HepG2 (cell line): ENCODE results near the gene NRL. TPM values are rescaled to one million over a fixed set of nuclear protein-coding genes. Genes with fewer than 3 reads are reported as not detected.

Experiments used
- BRD4 ChIP-seq: sonication (generic); formaldehyde crosslinking; IDR thresholded peaks from 2 replicates; pipeline ENCODE4 v1.4.0; 2020; ENCODE audit warnings: missing genetic modification reagents
- CHCHD3 ChIP-seq: sonication (generic); formaldehyde crosslinking; IDR thresholded peaks from 2 replicates; pipeline ENCODE4 v1.8.0; 2022; ENCODE audit warnings: mild to moderate bottlenecking, missing genetic modification reagents, moderate library complexity
- HMG20A ChIP-seq: IDR thresholded peaks from 2 replicates; pipeline ENCODE4 v1.6.1; 2016; ENCODE audit warnings: borderline replicate concordance
- MAF1 ChIP-seq: sonication (generic); formaldehyde crosslinking; IDR thresholded peaks from 2 replicates; pipeline ENCODE4 v1.5.0; 2020; ENCODE audit warnings: missing genetic modification reagents, borderline replicate concordance
- NCOA2 ChIP-seq: sonication (generic); formaldehyde crosslinking; IDR thresholded peaks from 2 replicates; pipeline ENCODE4 v1.8.0; 2022; ENCODE audit warnings: inconsistent platforms
- PHF5A ChIP-seq: IDR thresholded peaks from one replicate; pipeline ENCODE4 v1.6.1; 2018; ENCODE audit warnings: low read depth, missing genetic modification reagents; ENCODE audit not compliant: unreplicated experiment
- PLRG1 ChIP-seq: fragments of 450-650 bp; conservative IDR thresholded peaks from 2 replicates; pipeline ENCODE4 v1.6.1; 2016
- POGZ ChIP-seq: sonication (generic); formaldehyde crosslinking; IDR thresholded peaks from 2 replicates; pipeline ENCODE4 v1.4.0; 2020; ENCODE audit warnings: mild to moderate bottlenecking, missing genetic modification reagents
- SMAD1 ChIP-seq: sonication (generic); formaldehyde crosslinking; IDR thresholded peaks from 2 replicates; pipeline ENCODE4 v1.4.0; 2020; ENCODE audit warnings: missing genetic modification reagents, low read depth, mild to moderate bottlenecking, borderline replicate concordance
- THYN1 ChIP-seq: sonication (generic); formaldehyde crosslinking; IDR thresholded peaks from 2 replicates; pipeline ENCODE4 v1.8.1; 2023; ENCODE audit warnings: low read depth, mild to moderate bottlenecking, moderate library complexity, missing genetic modification reagents, borderline replicate concordance
- ZBTB21 ChIP-seq: sonication (generic); formaldehyde crosslinking; IDR thresholded peaks from 2 replicates; pipeline ENCODE4 v1.4.0; 2020; ENCODE audit warnings: missing genetic modification reagents
- ZNF124 ChIP-seq: sonication (generic); formaldehyde crosslinking; IDR thresholded peaks from 2 replicates; pipeline ENCODE4 v1.4.0; 2020; ENCODE audit warnings: missing genetic modification reagents
- ZNF224 ChIP-seq: sonication (generic); formaldehyde crosslinking; IDR thresholded peaks from 2 replicates; pipeline ENCODE4 v1.5.0; 2020; ENCODE audit warnings: mild to moderate bottlenecking, missing genetic modification reagents
- ZNF264 ChIP-seq: sonication (generic); formaldehyde crosslinking; IDR thresholded peaks from 2 replicates; pipeline ENCODE4 v1.4.0; 2020; ENCODE audit warnings: missing genetic modification reagents
- ZNF274 ChIP-seq: sonication (generic); formaldehyde crosslinking; IDR thresholded peaks from 2 replicates; pipeline ENCODE4 v1.5.1; 2020; ENCODE audit warnings: mild to moderate bottlenecking, missing genetic modification reagents
- ZNF619 ChIP-seq: sonication (generic); formaldehyde crosslinking; IDR thresholded peaks from 2 replicates; pipeline ENCODE4 v1.4.0; 2020; ENCODE audit warnings: mild to moderate bottlenecking, missing genetic modification reagents
- ZNF772 ChIP-seq: sonication (generic); formaldehyde crosslinking; IDR thresholded peaks from 2 replicates; pipeline ENCODE4 v1.5.0; 2020; ENCODE audit warnings: mild to moderate bottlenecking, missing genetic modification reagents
- ZNF883 ChIP-seq: sonication (generic); formaldehyde crosslinking; IDR thresholded peaks from 2 replicates; pipeline ENCODE4 v1.5.1; 2020; ENCODE audit warnings: mild to moderate bottlenecking, missing genetic modification reagents; ENCODE audit errors: not compliant biosample characterization
- polyA plus RNA-seq, 8 experiments: library from polyadenylated mRNA; depleted of rRNA in 3 of 8; stranded (reverse) in 7 of 8; unstranded in 1 of 8; fragments of >200 nt; fragmentation: Illumina TruSeq in 4 of 8; extraction: Trizol in 4 of 8; gene quantifications; 2 replicates each; pipeline versions ENCODE4 v1.2.1 to v1.2.3, GENCODE V29; 2011 to 2016; ENCODE audit warnings: low read depth in 4 of 8, missing spikeins in 1 of 8, mixed read lengths in 1 of 8; ENCODE audit not compliant: insufficient read depth in 1 of 8
- total RNA-seq, 5 experiments: library from RNA; depleted of rRNA; stranded (reverse); fragments of >200 nt; fragmentation: Illumina TruSeq; extraction: Trizol; gene quantifications; 2 replicates each; pipeline ENCODE4 v1.2.3, GENCODE V29; 2016; ENCODE audit warnings: low read depth in 1 of 5
- TF ChIP-seq, protein P1 (sequence below): sonication (generic); formaldehyde crosslinking; IDR thresholded peaks from 2 replicates; pipeline ENCODE4 v1.4.0; 2020; ENCODE audit warnings: mild to moderate bottlenecking, missing genetic modification reagents, borderline replicate concordance
- TF ChIP-seq, protein P2 (sequence below): sonication (generic); formaldehyde crosslinking; IDR thresholded peaks from 2 replicates; pipeline ENCODE4 v1.4.0; 2020; ENCODE audit warnings: low read depth, mild to moderate bottlenecking, missing genetic modification reagents
- TF ChIP-seq, protein P3 (sequence below): sonication (generic); formaldehyde crosslinking; IDR thresholded peaks from 2 replicates; pipeline ENCODE4 v1.4.0; 2020; ENCODE audit warnings: low read depth, missing genetic modification reagents

Gene NRL
- total and polyA plus RNA-seq, 2 of the 13 experiments (the other 11 are each of a cell fraction or from before 2014, with no cell fraction given): 2.5 to 4.7 TPM

DNA sequence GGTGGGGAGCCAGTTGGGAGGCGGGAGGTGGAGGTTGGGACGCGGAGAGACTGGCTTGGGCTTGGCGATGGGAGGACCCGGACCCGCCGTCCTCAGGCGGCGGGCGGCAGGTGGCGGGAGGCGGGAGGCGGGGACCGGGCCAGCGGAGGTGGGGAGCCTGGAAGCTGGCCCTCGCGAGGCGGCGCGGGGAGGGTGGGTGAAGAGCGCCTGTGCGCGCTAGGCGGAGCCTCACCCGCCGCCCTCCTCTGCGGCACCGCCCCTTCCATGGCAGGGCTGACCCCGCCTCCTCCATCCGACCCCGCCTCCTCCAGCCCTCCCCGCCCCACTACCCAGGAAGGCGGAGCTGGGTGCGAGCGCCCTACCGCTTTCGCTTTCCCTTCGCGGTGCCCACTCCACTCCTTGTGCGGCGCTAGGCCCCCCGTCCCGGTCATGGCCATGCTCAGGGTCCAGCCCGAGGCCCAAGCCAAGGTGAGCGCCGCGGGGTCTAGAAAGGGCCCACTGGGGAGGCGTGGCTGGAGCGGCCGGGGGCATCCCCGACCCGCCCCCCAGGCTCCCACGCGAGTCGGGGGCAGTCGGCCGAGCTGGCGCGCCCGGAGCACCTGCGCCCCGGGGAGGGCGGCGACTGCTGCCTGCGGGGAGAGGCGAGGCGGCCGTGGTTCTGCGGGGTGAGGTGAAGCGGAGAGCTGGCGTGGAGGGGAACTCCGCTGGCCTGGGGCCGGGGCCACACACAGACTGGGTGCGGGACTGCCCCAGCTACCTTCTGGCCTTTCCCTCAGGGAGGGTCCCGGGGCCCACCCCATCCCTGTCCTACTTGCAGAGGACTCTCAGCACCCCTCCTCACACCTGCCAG is 21.3 kb upstream of the NRL start, which contains the start of gene PSME1 (continued):
- TF ChIP-seq, protein P1, sequence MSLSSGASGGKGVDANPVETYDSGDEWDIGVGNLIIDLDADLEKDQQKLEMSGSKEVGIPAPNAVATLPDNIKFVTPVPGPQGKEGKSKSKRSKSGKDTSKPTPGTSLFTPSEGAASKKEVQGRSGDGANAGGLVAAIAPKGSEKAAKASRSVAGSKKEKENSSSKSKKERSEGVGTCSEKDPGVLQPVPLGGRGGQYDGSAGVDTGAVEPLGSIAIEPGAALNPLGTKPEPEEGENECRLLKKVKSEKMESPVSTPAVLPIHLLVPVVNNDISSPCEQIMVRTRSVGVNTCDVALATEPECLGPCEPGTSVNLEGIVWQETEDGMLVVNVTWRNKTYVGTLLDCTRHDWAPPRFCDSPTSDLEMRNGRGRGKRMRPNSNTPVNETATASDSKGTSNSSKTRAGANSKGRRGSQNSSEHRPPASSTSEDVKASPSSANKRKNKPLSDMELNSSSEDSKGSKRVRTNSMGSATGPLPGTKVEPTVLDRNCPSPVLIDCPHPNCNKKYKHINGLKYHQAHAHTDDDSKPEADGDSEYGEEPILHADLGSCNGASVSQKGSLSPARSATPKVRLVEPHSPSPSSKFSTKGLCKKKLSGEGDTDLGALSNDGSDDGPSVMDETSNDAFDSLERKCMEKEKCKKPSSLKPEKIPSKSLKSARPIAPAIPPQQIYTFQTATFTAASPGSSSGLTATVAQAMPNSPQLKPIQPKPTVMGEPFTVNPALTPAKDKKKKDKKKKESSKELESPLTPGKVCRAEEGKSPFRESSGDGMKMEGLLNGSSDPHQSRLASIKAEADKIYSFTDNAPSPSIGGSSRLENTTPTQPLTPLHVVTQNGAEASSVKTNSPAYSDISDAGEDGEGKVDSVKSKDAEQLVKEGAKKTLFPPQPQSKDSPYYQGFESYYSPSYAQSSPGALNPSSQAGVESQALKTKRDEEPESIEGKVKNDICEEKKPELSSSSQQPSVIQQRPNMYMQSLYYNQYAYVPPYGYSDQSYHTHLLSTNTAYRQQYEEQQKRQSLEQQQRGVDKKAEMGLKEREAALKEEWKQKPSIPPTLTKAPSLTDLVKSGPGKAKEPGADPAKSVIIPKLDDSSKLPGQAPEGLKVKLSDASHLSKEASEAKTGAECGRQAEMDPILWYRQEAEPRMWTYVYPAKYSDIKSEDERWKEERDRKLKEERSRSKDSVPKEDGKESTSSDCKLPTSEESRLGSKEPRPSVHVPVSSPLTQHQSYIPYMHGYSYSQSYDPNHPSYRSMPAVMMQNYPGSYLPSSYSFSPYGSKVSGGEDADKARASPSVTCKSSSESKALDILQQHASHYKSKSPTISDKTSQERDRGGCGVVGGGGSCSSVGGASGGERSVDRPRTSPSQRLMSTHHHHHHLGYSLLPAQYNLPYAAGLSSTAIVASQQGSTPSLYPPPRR (CRISPR knock-in tag): peak; percentile 67; the same call in 1 of the 2 replicates
- TF ChIP-seq ZNF883 (CRISPR knock-in tag) (peak; percentile 90), THYN1 (CRISPR knock-in tag) (no peak), PLRG1 (no peak), ZNF619 (peak; percentile 61), MAF1 (CRISPR knock-in tag) (peak; percentile 89), PHF5A (no peak), CHCHD3 (no peak; the same call in 1 of the 2 replicates), ZNF124 (CRISPR knock-in tag) (no peak), ZNF264 (CRISPR knock-in tag) (peak; percentile 45; the same call in 1 of the 2 replicates), ZNF274 (CRISPR knock-in tag) (peak; percentile 95), POGZ (peak; percentile 79), SMAD1 (CRISPR knock-in tag) (peak; percentile 98), BRD4 (CRISPR knock-in tag) (peak; percentile 75), NCOA2 (CRISPR knock-in tag) (peak; percentile 52), ZNF224 (CRISPR knock-in tag) (no peak), HMG20A (peak; percentile 35; the same call in 1 of the 2 replicates), ZBTB21 (no peak), ZNF772 (peak; percentile 97)
- TF ChIP-seq, protein P2, sequence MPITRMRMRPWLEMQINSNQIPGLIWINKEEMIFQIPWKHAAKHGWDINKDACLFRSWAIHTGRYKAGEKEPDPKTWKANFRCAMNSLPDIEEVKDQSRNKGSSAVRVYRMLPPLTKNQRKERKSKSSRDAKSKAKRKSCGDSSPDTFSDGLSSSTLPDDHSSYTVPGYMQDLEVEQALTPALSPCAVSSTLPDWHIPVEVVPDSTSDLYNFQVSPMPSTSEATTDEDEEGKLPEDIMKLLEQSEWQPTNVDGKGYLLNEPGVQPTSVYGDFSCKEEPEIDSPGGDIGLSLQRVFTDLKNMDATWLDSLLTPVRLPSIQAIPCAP (CRISPR knock-in tag): peak; percentile 100
- TF ChIP-seq, protein P3, sequence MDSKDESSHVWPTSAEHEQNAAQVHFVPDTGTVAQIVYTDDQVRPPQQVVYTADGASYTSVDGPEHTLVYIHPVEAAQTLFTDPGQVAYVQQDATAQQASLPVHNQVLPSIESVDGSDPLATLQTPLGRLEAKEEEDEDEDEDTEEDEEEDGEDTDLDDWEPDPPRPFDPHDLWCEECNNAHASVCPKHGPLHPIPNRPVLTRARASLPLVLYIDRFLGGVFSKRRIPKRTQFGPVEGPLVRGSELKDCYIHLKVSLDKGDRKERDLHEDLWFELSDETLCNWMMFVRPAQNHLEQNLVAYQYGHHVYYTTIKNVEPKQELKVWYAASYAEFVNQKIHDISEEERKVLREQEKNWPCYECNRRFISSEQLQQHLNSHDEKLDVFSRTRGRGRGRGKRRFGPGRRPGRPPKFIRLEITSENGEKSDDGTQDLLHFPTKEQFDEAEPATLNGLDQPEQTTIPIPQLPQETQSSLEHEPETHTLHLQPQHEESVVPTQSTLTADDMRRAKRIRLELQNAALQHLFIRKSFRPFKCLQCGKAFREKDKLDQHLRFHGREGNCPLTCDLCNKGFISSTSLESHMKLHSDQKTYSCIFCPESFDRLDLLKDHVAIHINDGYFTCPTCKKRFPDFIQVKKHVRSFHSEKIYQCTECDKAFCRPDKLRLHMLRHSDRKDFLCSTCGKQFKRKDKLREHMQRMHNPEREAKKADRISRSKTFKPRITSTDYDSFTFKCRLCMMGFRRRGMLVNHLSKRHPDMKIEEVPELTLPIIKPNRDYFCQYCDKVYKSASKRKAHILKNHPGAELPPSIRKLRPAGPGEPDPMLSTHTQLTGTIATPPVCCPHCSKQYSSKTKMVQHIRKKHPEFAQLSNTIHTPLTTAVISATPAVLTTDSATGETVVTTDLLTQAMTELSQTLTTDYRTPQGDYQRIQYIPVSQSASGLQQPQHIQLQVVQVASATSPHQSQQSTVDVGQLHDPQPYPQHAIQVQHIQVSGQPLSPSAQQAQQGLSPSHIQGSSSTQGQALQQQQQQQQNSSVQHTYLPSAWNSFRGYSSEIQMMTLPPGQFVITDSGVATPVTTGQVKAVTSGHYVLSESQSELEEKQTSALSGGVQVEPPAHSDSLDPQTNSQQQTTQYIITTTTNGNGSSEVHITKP (CRISPR knock-in tag): peak; percentile 73
